Calu3 (cell line): ENCODE data around the gene ALDH7A1. TPM values are rescaled to one million over a fixed set of nuclear protein-coding genes. Genes with fewer than 3 reads are reported as not detected.

Experiments used
- BruUV-seq: library from RNA; stranded (reverse); fragments of 400-500 nt; replicated peaks from 2 replicates; lab custom pipeline; 2021; lab: Mats Ljungman, UMichigan
- CTCF ChIA-PET: fragments of 300-600 bp; sonication (Branson Sonifier 250); formaldehyde crosslinking; loops from one replicate; lab custom pipeline; 2022; ENCODE audit warnings: antibody characterized with exemption; lab: Charles Lee
- DNase-seq: peaks from one replicate; pipeline ENCODE4 v3.0.0; 2022
- H3K27ac Mint-ChIP-seq: one replicate; pipeline ENCODE4 v1.8.0; 2022; ENCODE audit warnings: mixed read lengths; ENCODE audit not compliant: unreplicated experiment
- H3K27me3 Mint-ChIP-seq: one replicate; pipeline ENCODE4 v1.8.0; 2022; ENCODE audit warnings: mixed read lengths; ENCODE audit not compliant: unreplicated experiment
- H3K36me3 Mint-ChIP-seq: one replicate; pipeline ENCODE4 v1.8.0; 2022; ENCODE audit warnings: mild to moderate bottlenecking, moderate library complexity, mixed read lengths; ENCODE audit not compliant: insufficient read depth, unreplicated experiment
- H3K4me1 Mint-ChIP-seq: one replicate; pipeline ENCODE4 v1.8.0; 2022; ENCODE audit warnings: mild to moderate bottlenecking, low read depth, mixed read lengths; ENCODE audit not compliant: unreplicated experiment
- H3K4me3 Mint-ChIP-seq: one replicate; pipeline ENCODE4 v1.8.0; 2022; ENCODE audit warnings: mild to moderate bottlenecking, low read depth, moderate library complexity, mixed read lengths; ENCODE audit not compliant: unreplicated experiment
- H3K9me3 Mint-ChIP-seq: one replicate; pipeline ENCODE4 v1.8.0; 2022; ENCODE audit warnings: low read depth, mixed read lengths; ENCODE audit not compliant: unreplicated experiment
- CTCF ChIP-seq: fragments of 200-600 bp; IDR thresholded peaks from one replicate; pipeline ENCODE4 v1.8.0; 2022; ENCODE audit warnings: antibody characterized with exemption; ENCODE audit not compliant: unreplicated experiment
- intact Hi-C: fragments of 100-400 bp; cut with micrococcal nuclease; formaldehyde crosslinking; loops from one replicate; pipeline ENCODE4 v1.10.0; 2022; ENCODE audit not compliant: unreplicated experiment
- total RNA-seq: library from RNA; stranded (reverse); gene quantifications from 2 replicates; pipeline ENCODE4 v1.2.3, GENCODE V29; 2022

Gene ALDH7A1
- total RNA-seq, 1 experiment from 2014 or later: 108 TPM

- H3K36me3 Mint-ChIP-seq: peaks cover 17% of the 10 kb centered on the region
- no peak for TF ChIP-seq CTCF
- intact Hi-C loops: no loop called here
- no peaks in the 10 kb centered on the region for H3K4me1 Mint-ChIP-seq
- CTCF ChIA-PET: no interaction called here
- H3K4me3 Mint-ChIP-seq: no peak overlapping the region
- no peaks in the 10 kb centered on the region for H3K27me3 Mint-ChIP-seq
- H3K27ac Mint-ChIP-seq: no peak overlapping the region
- DNase-seq: no peak
- no peaks in the 10 kb centered on the region for H3K9me3 Mint-ChIP-seq
- no TSS peak for BruUV-seq
Measured at GRCh38 chr5:126488443-126489065, 106.5 kb downstream of the ALDH7A1 start.

GRCh38 chr5:126487596-126487995 is 107.4 kb downstream of the ALDH7A1 start:
- no TSS peak for BruUV-seq
- H3K4me1 Mint-ChIP-seq: peaks cover 6% of the 10 kb centered on the region
- H3K36me3 Mint-ChIP-seq: peaks cover 24% of the 10 kb centered on the region
- H3K9me3 Mint-ChIP-seq: no peaks in the 10 kb centered on the region
- intact Hi-C loops: no loop called here
- H3K27me3 Mint-ChIP-seq: no peaks in the 10 kb centered on the region
- TF ChIP-seq CTCF: no peak
- DNase-seq: no peak
- CTCF ChIA-PET: interaction anchor here (0.6 kb wide), 1 partner anchor 141 kb away, joined by 3 read pairs; no protein-coding TSS in a partner anchor
- no peak overlapping the region for H3K4me3 Mint-ChIP-seq
- H3K27ac Mint-ChIP-seq: no peak overlapping the region

GRCh38 chr5:126486332-126486731 is 108.7 kb downstream of the ALDH7A1 start:
- peaks cover 30% of the 10 kb centered on the region for H3K36me3 Mint-ChIP-seq
- intact Hi-C loops: no loop called here
- no peaks in the 10 kb centered on the region for H3K27me3 Mint-ChIP-seq
- H3K4me1 Mint-ChIP-seq: peaks cover 6% of the 10 kb centered on the region
- CTCF ChIA-PET: interaction anchor here (1.0 kb wide), 1 partner anchor 14 kb away, joined by 3 read pairs; no protein-coding TSS in a partner anchor
- no peaks in the 10 kb centered on the region for H3K9me3 Mint-ChIP-seq
- BruUV-seq: no TSS peak
- TF ChIP-seq CTCF: no peak
- no peak for DNase-seq
- no peak overlapping the region for H3K4me3 Mint-ChIP-seq
- no peak overlapping the region for H3K27ac Mint-ChIP-seq

GRCh38 chr5:126484253-126484652 is 110.8 kb downstream of the ALDH7A1 start:
- Mint-ChIP-seq H3K36me3 (peaks cover 31% of the 10 kb centered on the region), H3K27ac (no peak overlapping the region), H3K4me3 (no peak overlapping the region), H3K27me3 (no peaks in the 10 kb centered on the region), H3K9me3 (no peaks in the 10 kb centered on the region), H3K4me1 (peaks cover 6% of the 10 kb centered on the region)
- no TSS peak for BruUV-seq
- CTCF ChIA-PET: interaction anchor here (0.7 kb wide), 1 partner anchor 10 kb away, joined by 3 read pairs; no protein-coding TSS in a partner anchor
- no peak for DNase-seq
- intact Hi-C loops: loop anchor here (5.0 kb wide), 1 partner anchor 62 kb away; the partner anchor contains the start of gene GRAMD2B
- no peak for TF ChIP-seq CTCF
